Posterior vena cava (tissue), 2 donors: ENCODE results near the gene ME3. TPM values are rescaled to one million over a fixed set of nuclear protein-coding genes. Genes with fewer than 3 reads are reported as not detected.
A peak's percentile ranks its signal among the peaks of the same experiment; 100 is the strongest.
"Not testable (repeated sequence)": the region's sequence is repeated elsewhere in the genome, so short reads cannot be mapped to it uniquely, and the experiment has no call there.

Experiments used
- DNase-seq: peaks from one replicate; pipeline ENCODE4 v3.0.0-alpha.2; 2020; ENCODE audit warnings: low spot score
- intact Hi-C, 2 donors: fragments of 100-400 bp; cut with DNase I; formaldehyde crosslinking; loops; one replicate each; pipeline versions ENCODE4 v1.14.1 to v1.14.2; 2022 to 2023
- total RNA-seq, 2 donors: library from RNA; stranded (reverse); fragmentation: NEBNext Ultra II Directional; extraction: Animal tissue kit (Norgen Biotek cat#: 25700); gene quantifications; one replicate each; pipeline ENCODE4 v1.2.1, GENCODE V29; 2021
- donor health status: DM: yes; HTN: yes; CAD: no.
- donor health status: DM: yes; HTN: yes; CAD: no.

ME3 gene
- total RNA-seq, 2 donors from 2014 or later = 19.3 to 25.7 TPM

GRCh38 chr11:86442420-86442819, 230.0 kb downstream of the ME3 start:
- no peak for DNase-seq
- intact Hi-C loops = no loop called here

GRCh38 chr11:86440843-86441242, 231.6 kb downstream of the ME3 start:
- intact Hi-C loops = no loop called here

GRCh38 chr11:86440305-86440716, 232.1 kb downstream of the ME3 start:
- DNase-seq = peak; percentile 94
- intact Hi-C loops = no loop called here

More at GRCh38 chr11:86440843-86441242, 231.6 kb downstream of the ME3 start:
- DNase-seq = no peak

- DNase-seq = no peak
These were observed 233.7 kb downstream of the ME3 start for GRCh38 chr11:86438685-86439084.

GRCh38 chr11:86435711-86436110, 236.7 kb downstream of the ME3 start:
- intact Hi-C loops = no loop called here
- no peak for DNase-seq

More at GRCh38 chr11:86438685-86439084, 233.7 kb downstream of the ME3 start:
- intact Hi-C loops = no loop called here

GRCh38 chr11:86433361-86434095, 238.9 kb downstream of the ME3 start:
- intact Hi-C loops, DNase-seq: not testable (repeated sequence)

- intact Hi-C loops = no loop called here
- DNase-seq = no peak
These were observed 241.2 kb downstream of the ME3 start for GRCh38 chr11:86431258-86431657.

GRCh38 chr11:86427441-86427840, 245.0 kb downstream of the ME3 start:
- DNase-seq = no peak
- intact Hi-C loops = no loop called here

- intact Hi-C loops, DNase-seq: not testable (repeated sequence)
These were observed 248.9 kb downstream of the ME3 start for GRCh38 chr11:86423488-86423887.

- intact Hi-C loops = no loop called here
- no peak for DNase-seq
These were observed 250.0 kb downstream of the ME3 start for GRCh38 chr11:86422371-86422770.

- intact Hi-C loops = no loop called here
- no peak for DNase-seq
These were observed 250.5 kb downstream of the ME3 start for GRCh38 chr11:86421946-86422345.

GRCh38 chr11:86418917-86419316, 253.5 kb downstream of the ME3 start:
- intact Hi-C loops = no loop called here
- no peak for DNase-seq

GRCh38 chr11:86418513-86418912, 253.9 kb downstream of the ME3 start:
- intact Hi-C loops = no loop called here
- no peak for DNase-seq

- intact Hi-C loops = no loop called here
- no peak for DNase-seq
These were observed 254.3 kb downstream of the ME3 start for GRCh38 chr11:86418106-86418505.

- DNase-seq, intact Hi-C loops: not testable (repeated sequence)
These were observed 255.5 kb downstream of the ME3 start for GRCh38 chr11:86416951-86417350.

GRCh38 chr11:86416494-86416893, 255.9 kb downstream of the ME3 start:
- intact Hi-C loops = no loop called here
- DNase-seq = no peak

- intact Hi-C loops = no loop called here
- no peak for DNase-seq
These were observed 257.4 kb downstream of the ME3 start for GRCh38 chr11:86415026-86415425.

- intact Hi-C loops = no loop called here
- DNase-seq = no peak
These were observed 258.4 kb downstream of the ME3 start for GRCh38 chr11:86414032-86414431.

- intact Hi-C loops = no loop called here
- DNase-seq = no peak
These were observed 263.6 kb downstream of the ME3 start for GRCh38 chr11:86408845-86409244.

GRCh38 chr11:86403458-86403857, 269.0 kb downstream of the ME3 start:
- intact Hi-C loops = no loop called here

GRCh38 chr11:86398106-86398505, 274.3 kb downstream of the ME3 start:
- no peak for DNase-seq
- intact Hi-C loops = no loop called here

More at GRCh38 chr11:86403458-86403857, 269.0 kb downstream of the ME3 start:
- DNase-seq = no peak
